GM06990 (cell line): ENCODE measurements around the gene GHR.

Experiments
- DNase-seq: peaks from one replicate; pipeline ENCODE4 v3.0.0-alpha.2; 2011; ENCODE audit not compliant: insufficient read length; ENCODE audit errors: extremely low read depth
- H3K27me3 ChIP-seq: replicated peaks from 2 replicates; pipeline ENCODE4 v1.6.0; 2011; ENCODE audit warnings: low read length; ENCODE audit not compliant: control insufficient read depth, insufficient read depth
- H3K36me3 ChIP-seq: 2 replicates; pipeline ENCODE4 v1.5.1; 2011; ENCODE audit warnings: low read length; ENCODE audit not compliant: control insufficient read depth, insufficient read depth
- H3K4me3 ChIP-seq: replicated peaks from 2 replicates; pipeline ENCODE4 v1.5.1; 2011; ENCODE audit warnings: low read depth, mild to moderate bottlenecking, control low read depth, low read length
- TF ChIP-seq, protein P1 (sequence below): IDR thresholded peaks from 2 replicates; pipeline ENCODE4 v1.5.1; 2011; ENCODE audit warnings: low read length, control low read depth, mild to moderate bottlenecking, inconsistent platforms; ENCODE audit not compliant: insufficient read depth, poor library complexity, severe bottlenecking

GHR gene

DNA sequence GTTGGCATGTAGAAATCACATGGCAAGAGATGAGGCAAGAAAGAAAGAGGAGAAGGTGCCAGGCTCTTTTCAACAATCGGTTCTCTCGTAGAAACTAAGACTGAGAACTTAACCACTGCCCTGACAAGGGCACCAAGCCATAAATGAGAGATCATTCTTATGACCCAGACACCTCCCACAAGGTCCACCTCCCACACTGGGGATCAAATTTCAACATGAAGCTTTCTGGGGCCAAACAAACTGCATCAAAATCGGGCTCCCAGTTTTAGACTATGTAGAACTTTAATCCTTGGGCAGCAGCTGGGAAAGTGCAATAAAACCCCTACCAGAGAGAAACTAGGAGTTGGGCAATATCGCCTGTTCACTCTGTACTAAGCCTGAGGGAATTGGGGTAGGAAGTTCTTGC is 183.2 kb downstream of the GHR start:
- Histone ChIP-seq H3K27me3 (no peaks in the 10 kb centered on the region), H3K36me3 (no peaks in the 10 kb centered on the region), H3K4me3 (no peak overlapping the region)
- DNase-seq, result no peak
- TF ChIP-seq, protein P1, sequence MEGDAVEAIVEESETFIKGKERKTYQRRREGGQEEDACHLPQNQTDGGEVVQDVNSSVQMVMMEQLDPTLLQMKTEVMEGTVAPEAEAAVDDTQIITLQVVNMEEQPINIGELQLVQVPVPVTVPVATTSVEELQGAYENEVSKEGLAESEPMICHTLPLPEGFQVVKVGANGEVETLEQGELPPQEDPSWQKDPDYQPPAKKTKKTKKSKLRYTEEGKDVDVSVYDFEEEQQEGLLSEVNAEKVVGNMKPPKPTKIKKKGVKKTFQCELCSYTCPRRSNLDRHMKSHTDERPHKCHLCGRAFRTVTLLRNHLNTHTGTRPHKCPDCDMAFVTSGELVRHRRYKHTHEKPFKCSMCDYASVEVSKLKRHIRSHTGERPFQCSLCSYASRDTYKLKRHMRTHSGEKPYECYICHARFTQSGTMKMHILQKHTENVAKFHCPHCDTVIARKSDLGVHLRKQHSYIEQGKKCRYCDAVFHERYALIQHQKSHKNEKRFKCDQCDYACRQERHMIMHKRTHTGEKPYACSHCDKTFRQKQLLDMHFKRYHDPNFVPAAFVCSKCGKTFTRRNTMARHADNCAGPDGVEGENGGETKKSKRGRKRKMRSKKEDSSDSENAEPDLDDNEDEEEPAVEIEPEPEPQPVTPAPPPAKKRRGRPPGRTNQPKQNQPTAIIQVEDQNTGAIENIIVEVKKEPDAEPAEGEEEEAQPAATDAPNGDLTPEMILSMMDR, result no peak

DNA sequence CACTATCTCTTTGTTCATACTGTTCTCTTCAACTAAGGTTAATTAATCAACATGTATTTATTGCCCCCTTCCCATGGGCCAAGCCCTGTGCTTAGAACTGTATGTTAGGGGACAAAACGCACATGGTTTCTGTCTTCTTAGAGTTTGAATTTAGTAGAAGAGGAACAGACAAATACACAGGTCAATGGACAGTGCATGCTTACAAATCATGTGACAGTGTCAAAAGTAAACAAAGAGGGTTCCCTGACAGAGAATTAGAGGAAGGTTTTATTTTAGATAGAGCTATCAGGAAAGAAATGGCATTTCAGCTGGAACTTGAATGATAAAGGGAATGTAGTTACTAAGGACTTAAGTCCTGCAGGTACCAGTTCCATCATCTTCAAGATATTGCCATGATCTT is 188.2 kb downstream of the GHR start:
- no peak for DNase-seq
- no peak overlapping the region for H3K4me3 ChIP-seq
- H3K36me3 ChIP-seq, result no peaks in the 10 kb centered on the region
- no peaks in the 10 kb centered on the region for H3K27me3 ChIP-seq
- TF ChIP-seq, protein P1, result no peak

DNA sequence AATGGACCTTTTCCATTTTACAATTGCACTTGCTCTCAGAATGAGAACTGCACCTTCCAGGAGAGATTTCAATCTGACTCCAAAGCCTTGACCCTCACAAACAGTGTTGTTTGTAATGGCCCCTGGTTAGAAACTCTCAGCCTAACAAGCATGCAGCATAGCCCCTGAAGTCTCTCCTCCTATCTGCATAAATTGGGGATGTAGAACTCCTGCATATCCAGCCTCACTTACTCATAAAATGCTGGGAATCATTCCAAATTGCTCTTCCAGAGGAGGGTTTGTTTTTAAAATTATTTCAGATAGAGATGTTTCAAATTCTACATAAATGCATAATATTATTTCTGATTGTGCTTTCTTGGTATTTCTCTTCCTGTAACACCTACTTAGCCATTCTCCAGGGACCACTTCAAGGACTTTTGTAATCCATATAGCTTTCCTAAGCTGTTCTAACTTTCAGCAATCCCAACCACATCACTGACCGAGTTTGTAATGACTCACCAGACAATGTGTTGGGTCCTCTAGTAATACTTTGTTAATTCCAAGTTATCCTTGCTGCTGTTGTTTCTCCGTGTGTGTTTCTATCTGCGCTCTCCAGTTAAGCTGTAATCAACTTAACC is 189.6 kb downstream of the GHR start:
- DNase-seq, result no peak
- Histone ChIP-seq H3K27me3 (no peaks in the 10 kb centered on the region), H3K4me3 (no peak overlapping the region), H3K36me3 (no peaks in the 10 kb centered on the region)
- TF ChIP-seq, protein P1, result no peak

DNA sequence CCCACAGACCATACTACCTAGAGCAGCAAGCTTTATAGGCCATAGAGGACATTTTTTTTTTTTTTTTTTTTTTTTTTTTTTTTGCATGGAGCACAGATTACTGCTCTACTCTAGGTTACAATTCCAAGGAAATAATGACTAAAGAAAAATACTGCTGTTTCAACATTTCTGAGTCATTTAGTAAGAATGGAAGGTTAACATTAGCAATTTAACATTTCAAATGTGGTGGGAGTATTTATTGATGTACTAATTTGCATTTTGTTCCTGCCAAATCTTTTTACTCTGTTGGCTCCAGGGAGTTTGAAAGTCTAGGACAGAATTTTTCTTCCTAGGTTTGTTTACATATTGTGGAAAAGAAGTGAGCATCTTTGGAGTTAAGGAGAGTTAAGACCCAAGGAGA is 191.3 kb downstream of the GHR start:
- no peak for DNase-seq
- TF ChIP-seq, protein P1, result no peak
- no peak overlapping the region for H3K4me3 ChIP-seq
- no peaks in the 10 kb centered on the region for H3K36me3 ChIP-seq
- H3K27me3 ChIP-seq, result no peaks in the 10 kb centered on the region; the same call in 1 of the 2 replicates

DNA sequence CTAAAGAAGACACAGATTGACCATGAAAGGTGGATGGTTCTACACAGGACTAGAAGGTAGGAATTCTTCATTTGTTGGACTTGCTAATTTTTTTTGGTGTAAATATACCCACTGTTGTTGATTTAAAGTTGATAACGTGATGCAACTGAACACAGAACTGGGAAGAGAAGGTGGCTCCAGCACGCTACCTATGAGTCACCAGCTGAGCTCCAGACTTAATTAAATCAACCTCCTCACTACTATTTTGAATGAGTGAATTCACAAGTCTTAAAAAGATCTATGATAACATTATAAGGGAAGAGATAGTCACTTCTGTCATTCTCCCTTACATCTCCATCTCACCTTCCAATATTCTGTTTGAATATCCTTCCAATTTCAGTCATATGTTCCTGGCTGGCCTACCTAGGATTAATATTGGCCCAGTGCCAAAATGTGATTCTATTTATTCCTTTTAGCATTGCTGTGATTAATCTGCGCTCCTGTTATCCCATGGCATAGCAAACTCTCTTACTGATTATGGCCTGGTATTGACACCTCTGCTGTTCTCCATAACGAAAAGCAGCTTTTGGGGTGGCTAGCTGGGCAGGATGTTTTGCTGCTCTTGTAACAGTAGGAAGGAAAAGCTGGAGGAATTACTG is 197.5 kb downstream of the GHR start:
- no peaks in the 10 kb centered on the region; the same call in 1 of the 2 replicates for H3K27me3 ChIP-seq
- no peaks in the 10 kb centered on the region for H3K36me3 ChIP-seq
- TF ChIP-seq, protein P1, result no peak
- no peak overlapping the region for H3K4me3 ChIP-seq
- DNase-seq, result no peak
